ENCODE results near the gene SCCPDH. TPM values are rescaled to one million over a fixed set of nuclear protein-coding genes. Genes with fewer than 3 reads are reported as not detected.
"Not testable (repeated sequence)": the region's sequence is repeated elsewhere in the genome, so short reads cannot be mapped to it uniquely, and the experiment has no call there.

The SCCPDH gene
- total and polyA plus RNA-seq, 3 experiments from 2014 or later = 20.2 to 41.0 (median 39.5) TPM

GRCh38 chr1:246803883-246804282 is 79.7 kb downstream of the SCCPDH start:
- H3K4me3 Mint-ChIP-seq = no peak overlapping the region
- Histone ChIP-seq H3K4me3 (ENCODE audit: low read length) (no peak overlapping the region), H3K36me3 (ENCODE audit: insufficient read depth, low read length) (no peaks in the 10 kb centered on the region), H3K27me3 (ENCODE audit: insufficient read depth, low read length, poor library complexity, severe bottlenecking) (no peaks in the 10 kb centered on the region), H3K27ac (ENCODE audit: low read depth, low read length) (no peak overlapping the region), H3K4me1 (ENCODE audit: insufficient read depth, low read length) (no peaks in the 10 kb centered on the region), H3K9me3 (ENCODE audit: low read length) (no peaks in the 10 kb centered on the region)
- no peaks in the 10 kb centered on the region for H3K9me3 Mint-ChIP-seq
- H3K36me3 Mint-ChIP-seq = no peaks in the 10 kb centered on the region
- POLR2A ChIA-PET = no interaction called here
- DNase-seq = no peak
- peaks cover 0 to 12% of the 10 kb centered on the region in 2 donors for H3K27me3 Mint-ChIP-seq
- CTCF ChIA-PET = no interaction called here
- no peak overlapping the region for H3K27ac Mint-ChIP-seq
- H3K4me1 Mint-ChIP-seq = no peaks in the 10 kb centered on the region

GRCh38 chr1:246805135-246805716 is 81.0 kb downstream of the SCCPDH start:
- Mint-ChIP-seq H3K4me3 (no peak overlapping the region), H3K36me3 (no peaks in the 10 kb centered on the region), H3K9me3 (no peaks in the 10 kb centered on the region), H3K4me1 (no peaks in the 10 kb centered on the region), H3K27me3 (peaks cover 3 to 12% of the 10 kb centered on the region in 2 donors), H3K27ac (peak overlapping the region in 1 of 8 donors; percentile 64)
- Histone ChIP-seq H3K9me3 (ENCODE audit: low read length) (no peaks in the 10 kb centered on the region), H3K27ac (ENCODE audit: low read depth, low read length) (no peak overlapping the region), H3K27me3 (ENCODE audit: insufficient read depth, low read length, poor library complexity, severe bottlenecking) (no peaks in the 10 kb centered on the region), H3K4me3 (ENCODE audit: low read length) (no peak overlapping the region), H3K36me3 (ENCODE audit: insufficient read depth, low read length) (no peaks in the 10 kb centered on the region), H3K4me1 (ENCODE audit: insufficient read depth, low read length) (no peaks in the 10 kb centered on the region)
- POLR2A ChIA-PET = no interaction called here
- no peak for DNase-seq
- CTCF ChIA-PET = no interaction called here

- H3K27ac ChIP-seq (ENCODE audit: low read depth, low read length) = no peak overlapping the region
- Mint-ChIP-seq H3K4me1 (no peaks in the 10 kb centered on the region), H3K36me3 (no peaks in the 10 kb centered on the region), H3K9me3 (no peaks in the 10 kb centered on the region), H3K27ac (no peak overlapping the region), H3K27me3 (peaks cover 6 to 34% of the 10 kb centered on the region in 2 donors), H3K4me3 (no peak overlapping the region)
- H3K27me3 ChIP-seq (ENCODE audit: insufficient read depth, low read length, poor library complexity, severe bottlenecking) = no peaks in the 10 kb centered on the region
- H3K4me1 ChIP-seq (ENCODE audit: insufficient read depth, low read length) = no peaks in the 10 kb centered on the region
- H3K36me3 ChIP-seq (ENCODE audit: insufficient read depth, low read length) = no peaks in the 10 kb centered on the region
- no peak overlapping the region for H3K4me3 ChIP-seq (ENCODE audit: low read length)
- no peaks in the 10 kb centered on the region for H3K9me3 ChIP-seq (ENCODE audit: low read length)
- DNase-seq = no peak
- POLR2A ChIA-PET = no interaction called here
- CTCF ChIA-PET = no interaction called here
Measured at GRCh38 chr1:246809473-246809872, 85.3 kb downstream of the SCCPDH start.

GRCh38 chr1:246811985-246812384 is 87.8 kb downstream of the SCCPDH start:
- Mint-ChIP-seq H3K27ac (no peak overlapping the region), H3K4me1 (peaks cover 0 to 17% (median 6%) of the 10 kb centered on the region in 3 donors), H3K4me3 (no peak overlapping the region), H3K27me3 (peaks cover 11 to 43% of the 10 kb centered on the region in 2 donors), H3K36me3 (no peaks in the 10 kb centered on the region), H3K9me3 (no peaks in the 10 kb centered on the region)
- H3K4me1 ChIP-seq (ENCODE audit: insufficient read depth, low read length) = no peaks in the 10 kb centered on the region
- no peak for DNase-seq
- ChIA-PET POLR2A (no interaction called here), CTCF (no interaction called here)
- no peak overlapping the region for H3K27ac ChIP-seq (ENCODE audit: low read depth, low read length)
- H3K4me3 ChIP-seq (ENCODE audit: low read length) = no peak overlapping the region
- H3K9me3 ChIP-seq (ENCODE audit: low read length) = no peaks in the 10 kb centered on the region
- H3K36me3 ChIP-seq (ENCODE audit: insufficient read depth, low read length) = no peaks in the 10 kb centered on the region
- no peaks in the 10 kb centered on the region for H3K27me3 ChIP-seq (ENCODE audit: insufficient read depth, low read length, poor library complexity, severe bottlenecking)

- H3K36me3 ChIP-seq (ENCODE audit: insufficient read depth, low read length); H3K27ac ChIP-seq (ENCODE audit: low read depth, low read length); H3K9me3 ChIP-seq (ENCODE audit: low read length); H3K4me3 Mint-ChIP-seq; H3K27ac Mint-ChIP-seq; H3K36me3 Mint-ChIP-seq; DNase-seq; H3K4me1 ChIP-seq (ENCODE audit: insufficient read depth, low read length); H3K4me3 ChIP-seq (ENCODE audit: low read length); CTCF ChIA-PET; H3K9me3 Mint-ChIP-seq; POLR2A ChIA-PET; H3K27me3 ChIP-seq (ENCODE audit: insufficient read depth, low read length, poor library complexity, severe bottlenecking): not testable (repeated sequence)
- Mint-ChIP-seq H3K4me1 (peaks cover 5 to 25% (median 10%) of the 10 kb centered on the region in 3 donors), H3K27me3 (peaks cover 11 to 39% of the 10 kb centered on the region in 2 donors)
Measured at GRCh38 chr1:246813325-246813724, 89.1 kb downstream of the SCCPDH start.

- Mint-ChIP-seq H3K27me3 (peaks cover 12 to 37% of the 10 kb centered on the region in 2 donors), H3K4me3 (no peak overlapping the region), H3K27ac (peak overlapping the region in 1 of 8 donors; percentile 44), H3K9me3 (peaks cover 0 to 5% (median 0%) of the 10 kb centered on the region in 5 donors), H3K36me3 (no peaks in the 10 kb centered on the region), H3K4me1 (peaks cover 5 to 26% (median 10%) of the 10 kb centered on the region in 3 donors)
- POLR2A ChIA-PET = no interaction called here
- CTCF ChIA-PET = no interaction called here
- no peak for DNase-seq
- H3K36me3 ChIP-seq (ENCODE audit: insufficient read depth, low read length) = no peaks in the 10 kb centered on the region
- H3K9me3 ChIP-seq (ENCODE audit: low read length) = no peaks in the 10 kb centered on the region
- H3K27ac ChIP-seq (ENCODE audit: low read depth, low read length) = no peak overlapping the region
- H3K4me1 ChIP-seq (ENCODE audit: insufficient read depth, low read length) = no peaks in the 10 kb centered on the region
- H3K27me3 ChIP-seq (ENCODE audit: insufficient read depth, low read length, poor library complexity, severe bottlenecking) = no peaks in the 10 kb centered on the region
- no peak overlapping the region for H3K4me3 ChIP-seq (ENCODE audit: low read length)
Measured at GRCh38 chr1:246814890-246815289, 90.7 kb downstream of the SCCPDH start.

- ChIA-PET POLR2A (no interaction called here), CTCF (no interaction called here)
- H3K27ac ChIP-seq (ENCODE audit: low read depth, low read length) = no peak overlapping the region
- Mint-ChIP-seq H3K27me3 (peaks cover 10 to 31% of the 10 kb centered on the region in 2 donors), H3K4me1 (peaks cover 8 to 33% (median 14%) of the 10 kb centered on the region in 3 donors), H3K27ac (no peak overlapping the region), H3K36me3 (no peaks in the 10 kb centered on the region), H3K4me3 (no peak overlapping the region), H3K9me3 (peaks cover 0 to 5% (median 0%) of the 10 kb centered on the region in 5 donors)
- H3K9me3 ChIP-seq (ENCODE audit: low read length) = no peaks in the 10 kb centered on the region
- no peak overlapping the region for H3K4me3 ChIP-seq (ENCODE audit: low read length)
- H3K36me3 ChIP-seq (ENCODE audit: insufficient read depth, low read length) = no peaks in the 10 kb centered on the region
- peaks cover 4% of the 10 kb centered on the region for H3K4me1 ChIP-seq (ENCODE audit: insufficient read depth, low read length)
- no peak for DNase-seq
- no peaks in the 10 kb centered on the region for H3K27me3 ChIP-seq (ENCODE audit: insufficient read depth, low read length, poor library complexity, severe bottlenecking)
Measured at GRCh38 chr1:246815693-246816270, 91.6 kb downstream of the SCCPDH start.

Data from CD8-positive, alpha-beta memory T cell (primary cell).